IPS DF 19.7 (cell line): ENCODE results near the gene NCKAP5.
"Not testable (repeated sequence)": the region's sequence is repeated elsewhere in the genome, so short reads cannot be mapped to it uniquely, and the experiment has no call there.

ENCODE experiments used
- DNase-seq: peaks from one replicate; pipeline ENCODE4 v3.0.0-alpha.2; 2013; ENCODE audit warnings: low read depth, low spot score

Gene NCKAP5

GRCh38 chr2:133209325-133209724 is 358.9 kb downstream of the NCKAP5 start:
- DNase-seq = no peak

DNA sequence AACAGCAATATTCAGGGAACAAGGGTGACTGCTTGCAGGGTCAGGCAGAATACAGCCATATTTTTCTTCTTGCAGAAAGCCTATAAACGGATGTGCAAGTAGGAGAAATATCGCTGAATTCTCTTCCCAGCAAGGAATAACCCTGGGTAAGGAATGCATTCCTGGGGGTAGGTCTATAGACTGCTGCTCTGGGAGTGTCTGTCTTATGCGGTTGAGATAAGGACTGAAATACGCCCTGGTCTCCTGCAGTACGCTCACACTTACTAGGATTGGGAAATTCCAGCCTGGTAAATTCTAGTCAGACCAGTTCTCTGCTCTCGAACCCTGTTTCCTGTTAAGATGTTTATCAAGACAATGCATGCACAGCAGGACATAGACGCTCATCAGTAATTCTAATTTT is 361.6 kb downstream of the NCKAP5 start:
- DNase-seq = not testable (repeated sequence)

DNA sequence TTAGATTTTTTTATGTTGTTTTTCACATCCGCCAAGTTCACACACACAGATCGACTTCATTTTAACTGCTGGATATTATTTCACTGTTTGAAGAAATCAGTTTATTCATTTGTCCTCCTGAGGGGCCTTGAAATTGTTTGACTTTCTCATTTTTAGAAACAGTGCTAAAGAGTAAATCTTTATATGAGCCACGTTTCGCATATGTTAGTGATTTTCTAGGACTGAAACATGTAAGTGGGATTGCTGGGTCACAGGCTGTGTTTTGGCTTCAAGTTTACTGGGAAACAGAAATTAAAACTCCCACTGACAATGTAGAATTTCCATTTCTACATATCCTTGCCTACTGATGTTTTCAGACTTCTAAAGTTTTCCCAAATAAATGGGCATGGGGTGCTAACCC is 363.8 kb downstream of the NCKAP5 start:
- DNase-seq = no peak

- DNase-seq = no peak
Measured at GRCh38 chr2:133200684-133201421, 367.4 kb downstream of the NCKAP5 start.

GRCh38 chr2:133198678-133199077 is 369.6 kb downstream of the NCKAP5 start:
- no peak for DNase-seq

DNA sequence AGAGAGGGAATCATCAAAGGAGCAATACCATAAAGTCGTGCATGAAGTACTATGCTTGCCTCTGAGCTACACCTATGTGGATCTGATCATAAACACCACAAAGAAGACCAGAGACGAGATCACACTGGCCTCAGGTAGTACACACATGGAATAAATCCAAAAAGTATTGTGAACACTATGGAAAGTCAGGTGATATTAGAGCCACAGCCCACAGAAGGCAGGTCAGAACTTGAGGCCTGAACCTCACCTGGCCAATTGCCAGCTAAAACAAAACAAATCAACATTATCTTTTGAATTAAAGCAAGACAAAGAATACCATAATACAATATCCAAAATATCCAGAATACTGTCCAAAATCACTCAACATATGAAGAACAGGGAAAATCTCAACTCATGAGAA is 371.1 kb downstream of the NCKAP5 start:
- DNase-seq = no peak

DNA sequence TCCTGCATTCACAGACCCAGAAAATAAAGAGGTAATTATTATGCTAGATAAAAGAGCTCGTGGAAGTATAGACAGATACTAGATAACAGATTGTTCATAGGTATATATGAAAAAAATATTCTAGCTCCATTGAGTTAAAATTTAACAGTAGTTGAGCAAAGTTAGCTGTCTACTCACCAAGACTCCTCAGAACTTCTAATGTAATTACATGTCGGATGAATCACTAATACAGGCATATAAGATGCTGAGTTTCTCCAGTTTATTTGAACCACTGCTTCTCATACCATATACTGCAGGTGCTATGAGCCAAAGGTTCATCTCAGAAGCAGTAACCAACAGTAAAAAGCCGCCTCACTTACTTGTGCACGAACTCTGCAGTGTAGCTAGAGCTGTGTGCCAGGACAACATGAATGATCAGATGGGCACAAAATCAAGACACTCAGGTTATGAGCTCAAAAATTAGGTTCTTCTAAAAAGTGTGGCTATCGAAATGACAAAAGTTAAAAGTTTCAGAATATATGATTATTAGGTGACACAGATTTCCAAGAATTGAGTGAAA is 373.4 kb downstream of the NCKAP5 start:
- DNase-seq = no peak

DNA sequence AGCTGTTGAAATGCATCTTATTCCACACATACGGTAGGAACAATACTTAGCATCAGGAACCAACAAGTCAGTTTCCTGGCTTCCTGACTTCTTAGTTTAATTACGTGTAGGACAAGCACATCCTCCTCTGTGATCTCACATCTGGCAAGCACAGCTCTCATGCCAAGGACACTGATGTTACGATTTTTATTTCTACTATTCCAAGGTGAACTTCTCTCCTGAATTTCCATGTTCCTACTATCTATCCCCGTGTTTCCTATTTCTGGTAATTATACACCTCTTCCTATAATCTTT is 374.0 kb downstream of the NCKAP5 start:
- no peak for DNase-seq

DNA sequence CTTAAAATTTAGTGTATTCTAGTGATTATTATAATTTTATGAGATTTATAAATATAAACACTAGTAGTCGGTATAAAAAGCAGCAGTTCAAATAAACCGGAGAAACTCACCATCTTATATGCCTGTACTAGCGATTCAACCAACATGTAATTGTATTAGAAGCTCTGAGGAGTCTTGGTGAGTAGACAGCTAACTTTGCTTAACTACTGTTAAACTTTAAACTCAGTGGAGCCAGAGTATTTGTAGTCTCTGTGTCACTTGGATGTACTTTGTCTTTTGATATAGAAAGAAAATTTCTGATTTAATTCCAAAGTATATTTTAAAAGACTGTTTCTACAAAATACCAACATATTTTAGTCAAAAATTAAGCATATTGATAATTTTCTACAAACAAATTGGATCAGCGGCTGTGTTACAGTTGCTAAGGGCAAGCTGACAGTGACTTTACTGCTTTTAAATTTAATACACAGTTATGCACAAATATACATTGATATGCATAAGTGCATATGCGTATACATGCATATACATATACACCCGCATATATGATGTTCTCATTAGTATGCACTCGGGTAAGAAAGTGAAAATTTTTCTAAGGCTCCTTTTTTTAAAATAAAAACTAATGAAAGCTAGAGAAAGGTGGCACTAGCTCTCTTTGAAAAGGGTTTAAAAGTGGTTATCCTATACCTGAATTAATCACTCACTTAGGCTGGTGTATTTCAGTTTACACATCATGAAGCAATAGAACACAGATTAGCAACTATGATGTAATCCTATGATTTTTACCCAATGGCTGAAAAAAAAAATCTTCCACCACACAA is 374.5 kb downstream of the NCKAP5 start:
- no peak for DNase-seq

GRCh38 chr2:133192028-133192427 is 376.2 kb downstream of the NCKAP5 start:
- no peak for DNase-seq

DNA sequence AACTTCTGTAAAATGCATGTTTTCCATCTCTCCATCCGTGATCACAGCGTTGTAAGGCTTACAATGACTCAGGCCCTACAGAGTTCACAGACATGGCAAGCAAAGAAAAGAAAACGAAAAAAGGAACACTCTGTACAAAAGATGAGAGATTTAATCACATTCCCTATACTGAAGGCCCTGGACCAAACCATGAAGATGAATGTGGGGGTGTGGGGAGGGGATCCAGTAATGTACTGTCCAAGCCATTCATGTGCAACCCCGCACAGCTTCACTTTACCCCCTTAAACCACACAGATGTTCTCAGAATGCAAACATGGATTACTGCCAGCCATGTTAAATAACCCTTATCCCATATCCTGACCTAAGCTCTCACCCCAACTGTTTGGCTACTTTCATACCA is 391.1 kb downstream of the NCKAP5 start:
- no peak for DNase-seq

GRCh38 chr2:133175926-133176325 is 392.3 kb downstream of the NCKAP5 start:
- DNase-seq = no peak

DNA sequence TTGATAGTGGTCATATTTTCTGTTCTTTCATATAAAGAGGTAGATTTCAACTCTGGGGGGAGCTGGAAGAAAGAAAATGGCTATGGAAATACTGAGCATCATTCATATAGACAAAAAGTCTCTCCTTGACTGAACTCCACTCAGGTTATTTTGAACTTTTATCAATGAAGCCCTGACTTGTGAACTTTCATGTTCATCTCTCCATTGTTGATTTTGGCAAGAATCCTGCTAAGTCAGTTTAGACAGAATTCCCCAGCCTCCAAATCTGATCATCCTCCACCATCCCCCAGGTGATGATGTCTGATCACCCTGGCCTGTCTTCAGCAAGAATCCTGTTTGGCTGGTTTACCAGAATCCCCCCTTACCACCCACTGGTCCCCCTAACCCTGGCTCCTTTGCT is 395.0 kb downstream of the NCKAP5 start:
- no peak for DNase-seq

- DNase-seq = peak; percentile 35
Measured at GRCh38 chr2:133171393-133172004, 396.8 kb downstream of the NCKAP5 start.

DNA sequence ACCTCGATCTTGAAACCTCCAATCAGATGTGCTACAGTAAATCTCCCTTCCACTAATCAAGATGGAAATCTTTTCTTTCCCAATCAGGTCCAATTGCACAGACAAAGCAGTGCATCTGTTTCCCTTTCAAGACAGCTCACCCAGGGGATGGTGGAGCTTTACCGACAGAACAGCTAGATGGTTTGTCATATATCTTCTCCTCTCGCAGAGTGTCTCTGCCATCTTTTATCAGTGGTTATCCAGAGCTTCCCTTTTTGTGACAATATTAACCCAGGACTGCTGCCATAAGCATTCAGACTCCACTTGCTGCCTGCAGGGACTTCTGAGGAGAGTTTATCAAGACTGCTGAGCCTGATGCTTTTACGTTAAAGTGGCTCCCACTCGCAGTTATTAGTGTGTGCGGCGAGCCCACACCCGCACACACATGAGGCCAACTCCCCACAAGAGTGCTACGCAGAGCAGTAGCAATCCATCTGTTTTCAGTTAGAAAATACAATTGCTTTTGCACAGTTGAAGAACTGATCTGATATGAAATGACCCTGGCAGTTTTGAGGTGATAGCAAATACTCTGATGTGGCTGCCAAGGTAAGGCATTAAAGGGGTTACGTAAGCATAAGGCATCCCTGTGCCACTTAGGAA is 398.9 kb downstream of the NCKAP5 start:
- DNase-seq = no peak

GRCh38 chr2:133167990-133168389 is 400.3 kb downstream of the NCKAP5 start:
- no peak for DNase-seq

DNA sequence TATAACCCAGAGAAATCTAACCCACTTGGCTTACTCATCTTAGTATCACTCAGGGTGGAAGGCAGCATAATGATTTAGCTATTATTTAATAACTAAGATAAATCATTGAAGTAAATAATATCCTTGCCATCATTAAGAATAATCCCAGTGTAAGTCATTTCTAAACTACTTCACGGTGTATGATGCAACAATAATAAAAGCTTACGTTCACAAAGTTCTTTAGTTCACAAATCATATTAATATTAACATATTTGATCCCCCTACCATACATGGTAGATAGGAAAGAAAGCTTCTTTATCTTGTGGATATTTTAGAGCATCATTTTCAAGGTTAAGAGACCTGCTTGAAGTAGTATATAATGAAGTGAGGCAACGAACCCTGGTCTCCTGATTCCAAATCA is 401.0 kb downstream of the NCKAP5 start:
- DNase-seq = no peak

DNA sequence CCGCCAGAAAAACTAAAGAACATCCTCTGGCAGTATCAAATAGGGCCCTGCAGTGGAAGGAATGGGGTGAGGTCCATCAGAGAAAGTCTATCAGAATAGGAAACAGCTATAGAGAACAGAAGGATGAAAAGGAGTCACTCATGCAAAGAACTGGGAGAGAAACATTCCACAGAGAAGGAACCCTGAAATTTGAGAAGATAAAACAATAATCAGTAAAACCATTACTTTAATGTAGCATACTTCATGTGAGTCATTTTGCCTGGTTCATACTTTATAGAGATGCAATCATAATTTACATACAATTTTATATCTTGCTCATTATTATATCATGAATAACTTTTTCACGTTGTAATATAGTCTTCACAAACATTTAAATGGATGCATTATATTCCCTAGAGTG is 402.2 kb downstream of the NCKAP5 start:
- no peak for DNase-seq

- no peak for DNase-seq
Measured at GRCh38 chr2:133163111-133163510, 405.2 kb downstream of the NCKAP5 start.

- no peak for DNase-seq
Measured at GRCh38 chr2:133158442-133158841, 409.8 kb downstream of the NCKAP5 start.

GRCh38 chr2:133158024-133158423 is 410.2 kb downstream of the NCKAP5 start:
- no peak for DNase-seq

DNA sequence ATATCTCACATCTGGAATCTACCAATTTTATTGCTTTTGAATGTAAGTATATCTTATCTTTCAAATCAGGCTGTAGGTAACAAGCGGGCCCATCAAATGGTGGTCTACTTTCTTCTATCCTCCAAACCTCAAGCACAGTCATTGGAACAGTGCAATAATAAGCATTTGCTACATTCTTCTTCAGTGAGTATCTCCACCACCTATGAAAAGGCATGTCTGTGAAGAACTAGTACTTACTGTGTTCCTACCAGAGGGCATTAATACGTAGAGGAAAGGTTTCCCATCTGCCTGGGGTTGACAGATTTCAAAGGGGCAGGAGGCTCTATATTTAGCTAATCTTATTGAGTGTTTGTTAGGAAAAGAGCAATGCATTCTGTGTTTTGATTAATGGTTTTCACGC is 411.1 kb downstream of the NCKAP5 start:
- DNase-seq = no peak
